ENCODE results near the gene MOG. TPM values are rescaled to one million over a fixed set of nuclear protein-coding genes. Genes with fewer than 3 reads are reported as not detected.

The MOG gene
- total and polyA plus RNA-seq, 2 donors (not counting 1 experiment from before 2014, with no cell fraction given), result not detected

GRCh38 chr6:29620630-29621029, 36.3 kb upstream of the MOG start:
- POLR2A ChIA-PET, result no interaction called here
- no peak overlapping the region for H3K27ac Mint-ChIP-seq

DNA sequence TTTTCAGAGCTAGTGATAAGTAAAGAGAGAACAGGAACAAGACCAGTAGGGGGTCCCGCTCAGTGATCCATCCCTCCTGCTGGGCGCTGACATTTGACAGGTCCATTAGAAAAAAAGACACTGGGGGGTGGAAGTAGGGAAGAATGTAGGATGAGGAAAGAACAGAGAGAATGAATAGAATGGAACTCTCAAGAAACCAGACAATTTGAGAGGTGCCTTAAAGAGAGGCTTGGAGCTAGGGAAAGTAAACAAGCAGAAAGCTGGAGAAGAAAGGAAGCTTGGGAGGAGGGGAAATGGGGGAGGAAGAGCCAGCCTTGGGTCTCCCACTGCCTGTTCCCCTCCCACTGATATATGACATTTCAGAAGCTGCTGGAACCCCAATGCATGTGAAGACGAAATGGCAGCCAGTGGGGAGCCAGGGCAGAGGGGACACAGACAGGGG, 32.4 kb upstream of the MOG start:
- H3K9me3 Mint-ChIP-seq (ENCODE audit: insufficient read depth), result no peaks in the 10 kb centered on the region
- Histone ChIP-seq H3K36me3 (replicated peaks in 1 of 2; ENCODE audit: control extremely low read depth in 1 of 2, control insufficient read depth in 1 of 2, extremely low read depth in 1 of 2, insufficient read depth in 2 of 2, low read length in 1 of 2) (peaks cover 0 to 31% of the 10 kb centered on the region in 2 experiments), H3K9ac (ENCODE audit: low read length) (no peak overlapping the region), H3K9me3 (ENCODE audit: control extremely low read depth in 1 of 3, control insufficient read depth in 2 of 3, insufficient read depth in 1 of 3, low read length in 2 of 3) (no peaks in the 10 kb centered on the region), H3K4me3 (ENCODE audit: control extremely low read depth in 1 of 5, extremely low read depth in 1 of 5, insufficient read depth in 1 of 5, low read depth in 2 of 5, low read length in 4 of 5) (no peak overlapping the region), H3K27me3 (replicated peaks in 1 of 4; ENCODE audit: control extremely low read depth in 1 of 4, control insufficient read depth in 3 of 4, insufficient read depth in 4 of 4, low read length in 3 of 4) (no peaks in the 10 kb centered on the region), H3K4me1 (ENCODE audit: control insufficient read depth in 2 of 2, insufficient read depth in 2 of 2, low read length in 2 of 2) (peaks cover 8 to 21% of the 10 kb centered on the region in 2 donors), H4K20me1 (ENCODE audit: control insufficient read depth, insufficient read depth, low read length, poor library complexity, severe bottlenecking) (no peaks in the 10 kb centered on the region), H3K4me2 (replicated peaks; ENCODE audit: low read depth, low read length, poor library complexity, severe bottlenecking) (no peak overlapping the region), H3K79me2 (ENCODE audit: control insufficient read depth, insufficient read depth, low read length) (no peaks in the 10 kb centered on the region), H2AFZ (ENCODE audit: insufficient read depth, low read depth, low read length, poor library complexity, severe bottlenecking) (no peak overlapping the region), H3K27ac (ENCODE audit: low read length in 2 of 2) (no peak overlapping the region)
- peaks cover 19% of the 10 kb centered on the region for H3K4me1 Mint-ChIP-seq
- TF ChIP-seq CTCF (IDR thresholded peaks at IDR 0.05) (no peak), EZH2 (IDR thresholded peaks at IDR 0.05; ENCODE audit: borderline replicate concordance, insufficient read depth, low read depth, low read length, poor library complexity, severe bottlenecking) (no peak)
- intact Hi-C loops (cut with micrococcal nuclease), result no loop called here
- H3K4me3 Mint-ChIP-seq, result no peak overlapping the region
- 100% methylated on average over 2 of the region's 3 CpGs for WGBS (ENCODE audit: insufficient coverage)
- ChIA-PET POLR2A (no interaction called here), CTCF (interaction anchor here (0.8 to 13.5 kb wide), 3 partner anchors 11 to 26 kb away, joined by 4 to 226 read pairs (median 4); no protein-coding TSS in a partner anchor)
- no peak overlapping the region for H3K27ac Mint-ChIP-seq
- no peak for ATAC-seq (ENCODE audit: low read depth)
- H3K27me3 Mint-ChIP-seq, result no peaks in the 10 kb centered on the region
- no peak for DNase-seq

More at GRCh38 chr6:29620630-29621029, 36.3 kb upstream of the MOG start:
- Mint-ChIP-seq H3K9me3 (ENCODE audit: insufficient read depth) (no peaks in the 10 kb centered on the region), H3K4me3 (no peak overlapping the region), H3K4me1 (peaks cover under 1% of the 10 kb centered on the region), H3K27me3 (no peaks in the 10 kb centered on the region)
- CTCF ChIA-PET, result interaction anchor here (2.0 kb wide), 1 partner anchor 33 kb away, joined by 11 read pairs; no protein-coding TSS in a partner anchor
- no peak for TF ChIP-seq CTCF (IDR thresholded peaks at IDR 0.05)
- no peak for TF ChIP-seq EZH2 (IDR thresholded peaks at IDR 0.05; ENCODE audit: borderline replicate concordance, insufficient read depth, low read depth, low read length, poor library complexity, severe bottlenecking)
- Histone ChIP-seq H3K36me3 (replicated peaks in 1 of 2; ENCODE audit: control extremely low read depth in 1 of 2, control insufficient read depth in 1 of 2, extremely low read depth in 1 of 2, insufficient read depth in 2 of 2, low read length in 1 of 2) (peaks cover 0 to 45% of the 10 kb centered on the region in 2 experiments), H3K9ac (ENCODE audit: low read length) (no peak overlapping the region), H3K9me3 (ENCODE audit: control extremely low read depth in 1 of 3, control insufficient read depth in 2 of 3, insufficient read depth in 1 of 3, low read length in 2 of 3) (no peaks in the 10 kb centered on the region), H3K27ac (ENCODE audit: low read length in 2 of 2) (no peak overlapping the region), H2AFZ (ENCODE audit: insufficient read depth, low read depth, low read length, poor library complexity, severe bottlenecking) (no peak overlapping the region), H3K27me3 (replicated peaks in 1 of 4; ENCODE audit: control extremely low read depth in 1 of 4, control insufficient read depth in 3 of 4, insufficient read depth in 4 of 4, low read length in 3 of 4) (no peaks in the 10 kb centered on the region), H3K79me2 (ENCODE audit: control insufficient read depth, insufficient read depth, low read length) (no peaks in the 10 kb centered on the region), H4K20me1 (ENCODE audit: control insufficient read depth, insufficient read depth, low read length, poor library complexity, severe bottlenecking) (no peaks in the 10 kb centered on the region), H3K4me3 (ENCODE audit: control extremely low read depth in 1 of 5, extremely low read depth in 1 of 5, insufficient read depth in 1 of 5, low read depth in 2 of 5, low read length in 4 of 5) (no peak overlapping the region), H3K4me1 (ENCODE audit: control insufficient read depth in 2 of 2, insufficient read depth in 2 of 2, low read length in 2 of 2) (no peaks in the 10 kb centered on the region), H3K4me2 (replicated peaks; ENCODE audit: low read depth, low read length, poor library complexity, severe bottlenecking) (no peak overlapping the region)
- no peak for DNase-seq
- intact Hi-C loops (cut with micrococcal nuclease), result no loop called here
- ATAC-seq (ENCODE audit: low read depth), result no peak
- WGBS (ENCODE audit: insufficient coverage), result 84% methylated on average over 4 of the region's 4 CpGs

All from B cell (primary cell).